Erythroblast (primary cell): ENCODE data around the gene PC.

Experiments used
- GATA1 ChIP-seq: IDR thresholded peaks from 2 replicates; pipeline ENCODE4 v1.6.1; 2011; ENCODE audit warnings: low read depth, mild to moderate bottlenecking, control low read depth, low read length, moderate library complexity
- POLR2A ChIP-seq: IDR thresholded peaks from 2 replicates; pipeline ENCODE4 v1.6.1; 2011; ENCODE audit warnings: mild to moderate bottlenecking, low read length

DNA sequence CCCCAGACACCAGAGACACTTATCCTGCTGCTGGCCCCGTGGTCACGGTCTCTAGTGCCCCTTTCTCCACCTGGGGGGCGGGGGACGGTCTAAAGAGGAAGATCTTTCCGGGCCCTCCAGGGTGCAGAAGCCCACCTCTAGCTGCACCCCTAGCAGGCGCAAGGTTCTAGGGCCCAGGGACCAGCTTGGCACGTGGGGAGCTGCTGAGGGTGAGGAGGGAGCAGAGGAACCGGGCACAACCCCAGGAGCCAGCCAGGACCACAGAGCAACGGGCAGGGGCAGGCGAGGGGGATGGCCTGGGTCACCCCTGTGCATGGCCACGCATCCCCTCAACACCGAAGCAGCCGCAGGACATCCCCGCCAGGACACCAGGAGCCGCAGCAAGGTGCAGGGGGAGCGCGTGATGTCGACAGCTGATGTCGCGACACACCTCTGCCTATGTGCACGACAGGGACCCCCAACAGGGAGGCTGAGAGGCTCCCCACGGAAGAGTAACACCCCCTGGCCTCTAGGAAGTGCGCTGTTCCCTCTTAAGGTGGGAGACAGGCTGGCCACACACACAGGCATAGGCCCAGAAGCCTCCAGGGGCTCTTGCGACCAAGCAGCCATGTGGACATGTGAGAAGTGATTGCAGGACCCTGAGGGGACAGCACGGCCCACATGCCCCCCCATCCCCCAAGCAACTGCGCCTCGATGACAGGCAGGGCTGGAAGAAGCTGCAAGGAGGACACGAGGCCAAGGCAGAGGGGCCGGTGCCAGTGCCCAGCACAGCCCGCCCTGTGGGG is 96.2 kb downstream of the PC start:
- TF ChIP-seq POLR2A (no peak), GATA1 (no peak)
